Posterior vena cava (tissue), 2 donors: ENCODE measurements around the gene SCLY. TPM values are rescaled to one million over a fixed set of nuclear protein-coding genes. Genes with fewer than 3 reads are reported as not detected.

Experiments used
- DNase-seq: peaks from one replicate; pipeline ENCODE4 v3.0.0-alpha.2; 2020; ENCODE audit warnings: low spot score
- intact Hi-C, 2 donors: fragments of 100-400 bp; cut with DNase I; formaldehyde crosslinking; loops; one replicate each; pipeline versions ENCODE4 v1.14.1 to v1.14.2; 2022 to 2023
- total RNA-seq, 2 donors: library from RNA; stranded (reverse); fragmentation: NEBNext Ultra II Directional; extraction: Animal tissue kit (Norgen Biotek cat#: 25700); gene quantifications; one replicate each; pipeline ENCODE4 v1.2.1, GENCODE V29; 2021
- donor health status: DM: yes; HTN: yes; CAD: no.
- donor health status: DM: yes; HTN: yes; CAD: no.

The SCLY gene
- total RNA-seq, 2 donors from 2014 or later = 8.6 to 11.5 TPM

DNA sequence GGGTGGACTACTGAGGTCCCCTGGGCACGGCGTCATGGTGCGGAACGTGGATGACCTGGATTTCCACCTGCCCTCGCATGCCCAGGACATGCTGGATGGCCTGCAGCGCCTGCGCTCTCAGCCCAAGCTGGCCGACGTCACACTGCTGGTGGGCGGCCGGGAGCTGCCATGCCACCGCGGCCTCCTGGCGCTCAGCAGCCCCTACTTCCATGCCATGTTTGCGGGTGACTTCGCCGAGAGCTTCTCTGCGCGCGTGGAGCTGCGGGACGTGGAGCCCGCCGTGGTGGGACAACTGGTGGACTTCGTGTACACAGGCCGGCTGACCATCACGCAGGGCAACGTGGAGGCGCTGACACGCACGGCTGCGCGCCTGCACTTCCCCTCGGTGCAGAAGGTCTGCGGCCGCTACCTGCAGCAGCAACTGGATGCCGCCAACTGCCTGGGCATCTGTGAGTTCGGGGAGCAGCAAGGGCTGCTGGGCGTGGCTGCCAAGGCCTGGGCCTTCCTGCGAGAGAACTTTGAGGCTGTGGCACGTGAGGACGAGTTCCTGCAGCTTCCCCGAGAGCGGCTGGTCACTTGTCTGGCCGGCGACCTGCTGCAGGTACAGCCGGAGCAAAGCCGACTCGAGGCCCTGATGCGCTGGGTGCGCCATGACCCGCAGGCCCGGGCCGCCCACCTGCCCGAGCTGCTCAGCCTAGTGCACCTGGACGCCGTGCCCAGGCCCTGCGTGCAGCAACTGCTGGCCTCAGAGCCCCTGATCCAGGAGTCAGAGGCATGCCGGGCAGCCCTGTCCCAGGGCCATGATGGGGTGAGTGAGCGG is 80.1 kb downstream of the SCLY start:
- no peak for DNase-seq
- intact Hi-C loops = no loop called here

DNA sequence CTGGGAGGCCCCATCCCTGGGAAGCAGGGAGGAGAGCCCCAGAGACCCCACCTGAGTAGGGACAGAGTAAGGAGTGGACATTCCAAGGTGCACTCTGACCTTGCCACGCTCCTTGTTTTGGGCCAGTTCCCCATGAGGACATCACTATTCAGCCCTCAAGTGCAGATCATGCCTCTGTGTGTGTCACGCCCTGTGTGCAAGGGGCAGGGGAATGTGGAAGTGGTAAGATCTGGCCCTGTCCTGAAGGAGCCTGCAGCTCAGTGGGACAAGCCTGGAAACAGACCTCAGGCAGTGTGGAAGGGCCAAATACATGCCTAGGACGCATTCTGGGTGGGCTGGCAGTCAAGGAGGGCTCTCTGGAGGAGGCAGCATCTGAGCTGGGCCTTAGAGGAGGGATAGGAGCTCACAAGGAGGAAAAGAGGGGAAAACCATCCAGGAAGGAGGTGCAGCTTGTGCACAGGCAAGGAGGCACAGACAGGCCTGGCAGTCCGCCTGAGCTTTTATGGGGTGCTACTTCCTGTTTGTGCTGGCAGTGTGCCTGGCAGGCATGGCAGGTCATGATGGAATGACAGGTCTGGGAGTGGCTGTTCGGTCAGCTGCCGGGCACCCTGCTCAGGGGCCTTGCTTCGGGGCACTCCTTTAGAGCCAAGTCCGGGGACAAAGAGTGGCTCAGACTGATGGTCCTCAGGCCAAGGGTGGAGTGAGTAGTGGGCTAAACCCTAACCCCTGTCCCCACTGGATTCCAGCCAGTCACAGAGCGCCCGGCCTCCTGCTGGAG is 80.9 kb downstream of the SCLY start:
- intact Hi-C loops = no loop called here
- no peak for DNase-seq

DNA sequence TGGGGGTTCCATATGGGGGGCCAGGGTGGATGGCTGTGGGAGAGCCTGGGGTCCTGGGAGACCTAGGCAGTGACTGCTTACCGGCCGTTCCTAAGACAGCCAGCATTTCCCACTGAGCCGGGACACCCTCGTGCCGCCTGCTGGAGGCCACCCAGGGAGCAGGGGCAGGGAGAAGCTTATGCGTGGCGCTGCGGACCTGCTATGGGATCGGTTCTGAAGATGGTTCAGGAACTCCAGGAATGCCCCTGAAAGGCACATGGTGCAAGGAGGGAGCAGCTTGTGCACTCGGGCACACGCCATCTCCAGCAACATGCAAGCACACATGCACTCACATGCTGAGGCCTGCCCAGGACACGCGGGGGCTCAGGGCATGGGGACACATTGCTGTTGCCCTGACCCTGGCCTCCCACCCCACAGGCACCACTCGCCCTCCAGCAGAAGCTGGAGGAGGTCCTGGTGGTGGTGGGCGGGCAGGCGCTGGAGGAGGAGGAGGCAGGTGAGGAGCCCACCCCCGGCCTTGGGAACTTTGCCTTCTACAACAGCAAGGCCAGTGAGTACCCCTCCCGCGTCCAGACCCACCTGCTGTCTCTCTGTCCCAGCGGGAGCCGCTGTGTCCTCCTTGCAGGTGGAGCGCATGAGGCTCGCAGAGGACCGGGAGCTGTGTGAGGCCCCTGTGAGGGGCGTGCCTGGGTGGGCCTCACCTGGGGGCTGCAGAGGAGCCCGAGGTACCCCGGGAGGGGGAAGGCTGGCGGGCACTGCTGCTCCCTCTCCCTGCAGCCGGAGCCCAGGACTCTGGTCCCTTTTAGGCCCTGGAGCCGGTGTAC is 81.8 kb downstream of the SCLY start:
- intact Hi-C loops = no loop called here
- DNase-seq = no peak

DNA sequence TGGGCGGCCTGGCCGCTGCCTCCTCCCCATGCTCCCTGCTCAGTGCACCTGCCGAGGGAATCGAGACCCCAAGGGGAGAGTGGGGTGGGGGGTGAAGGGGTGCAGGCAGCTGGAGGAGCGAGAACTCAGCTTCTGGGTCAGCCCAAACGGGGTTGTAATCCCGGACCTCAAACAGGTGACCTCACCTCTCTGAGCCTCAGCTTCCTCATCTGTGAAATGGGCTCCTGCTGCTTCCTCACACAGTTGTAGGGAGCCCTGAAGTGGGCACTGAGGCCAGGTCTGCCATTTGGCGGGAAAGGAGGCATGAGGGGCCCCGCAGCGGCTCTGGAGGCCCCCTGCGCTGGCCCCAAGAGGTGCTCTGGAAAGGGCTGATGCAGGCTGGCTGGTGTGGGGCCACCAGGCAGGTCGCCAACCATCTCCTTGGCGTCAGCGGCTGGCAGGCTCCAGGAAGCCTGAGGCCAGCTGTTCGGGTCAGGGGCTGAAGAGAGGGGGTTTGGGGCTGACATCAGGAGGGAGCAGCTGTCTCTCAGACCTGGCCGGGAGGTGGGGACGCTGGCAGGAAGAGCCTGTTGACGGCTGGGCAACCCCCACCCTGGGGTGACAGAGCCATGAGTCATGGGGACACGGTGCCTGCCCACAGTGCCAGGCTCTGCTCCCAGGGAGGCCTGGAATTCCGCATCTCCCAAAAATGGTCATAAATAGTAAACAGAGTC is 82.6 kb downstream of the SCLY start:
- intact Hi-C loops = no loop called here
- no peak for DNase-seq

DNA sequence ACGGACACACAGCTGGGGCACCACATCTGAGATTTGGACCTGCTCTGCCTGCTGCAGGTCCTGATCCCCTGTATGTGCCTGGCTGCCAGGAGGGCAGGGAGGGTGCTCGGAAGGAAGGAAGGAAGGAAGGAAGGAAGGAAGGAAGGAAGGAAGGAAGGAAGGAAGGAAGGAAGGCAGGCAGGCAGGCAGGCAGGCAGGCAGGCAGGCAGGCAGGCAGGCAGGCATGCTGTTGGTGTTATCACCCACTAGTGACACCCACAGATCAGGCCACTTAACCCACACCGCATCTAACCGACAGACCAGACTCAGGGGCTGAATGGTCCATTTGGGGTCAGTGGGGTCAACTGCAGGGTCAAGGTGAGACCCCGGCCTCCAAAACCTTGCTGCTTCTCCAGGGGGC is 83.5 kb downstream of the SCLY start:
- no peak for DNase-seq
- intact Hi-C loops = no loop called here

DNA sequence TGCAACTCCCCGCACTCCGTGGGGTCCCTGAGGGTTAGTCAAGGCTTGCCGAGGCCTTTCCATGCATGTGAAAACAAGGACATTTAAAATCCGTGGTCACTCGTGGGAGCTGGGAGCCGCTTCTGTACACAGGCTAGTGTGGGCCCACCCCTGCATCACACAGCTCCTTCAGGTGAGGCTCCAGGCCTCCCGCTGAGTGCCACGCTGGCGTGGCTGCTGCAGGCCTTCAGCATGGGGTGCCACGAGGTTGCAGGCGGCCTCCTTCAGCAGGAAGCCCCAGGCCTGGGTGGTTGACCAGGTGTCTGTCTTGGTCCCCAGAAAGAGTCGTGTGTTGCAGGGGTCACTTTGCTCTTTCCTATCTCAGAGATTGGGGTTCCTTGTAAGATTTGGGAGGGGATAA is 84.2 kb downstream of the SCLY start:
- intact Hi-C loops = no loop called here
- DNase-seq = no peak

DNA sequence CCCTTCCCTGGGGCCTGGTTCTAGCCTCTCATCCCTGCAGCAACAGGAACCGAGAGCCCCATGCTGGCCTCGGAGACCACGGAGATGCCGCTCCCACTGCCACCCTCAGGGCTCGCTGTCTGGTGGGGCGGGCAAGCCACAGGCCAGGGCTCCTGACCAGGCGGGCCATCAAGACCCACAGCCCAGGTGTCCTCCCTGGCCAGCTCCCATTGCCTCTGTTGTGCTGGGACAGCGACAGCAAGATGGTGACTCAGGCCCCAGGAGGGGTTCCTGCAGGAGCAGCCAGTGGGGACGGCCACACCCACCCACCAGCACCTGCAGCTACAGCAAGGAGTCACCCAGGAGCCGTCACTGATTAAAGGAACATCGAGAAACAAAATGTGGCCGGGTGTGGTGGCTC is 85.0 kb downstream of the SCLY start:
- DNase-seq = no peak
- intact Hi-C loops = no loop called here

DNA sequence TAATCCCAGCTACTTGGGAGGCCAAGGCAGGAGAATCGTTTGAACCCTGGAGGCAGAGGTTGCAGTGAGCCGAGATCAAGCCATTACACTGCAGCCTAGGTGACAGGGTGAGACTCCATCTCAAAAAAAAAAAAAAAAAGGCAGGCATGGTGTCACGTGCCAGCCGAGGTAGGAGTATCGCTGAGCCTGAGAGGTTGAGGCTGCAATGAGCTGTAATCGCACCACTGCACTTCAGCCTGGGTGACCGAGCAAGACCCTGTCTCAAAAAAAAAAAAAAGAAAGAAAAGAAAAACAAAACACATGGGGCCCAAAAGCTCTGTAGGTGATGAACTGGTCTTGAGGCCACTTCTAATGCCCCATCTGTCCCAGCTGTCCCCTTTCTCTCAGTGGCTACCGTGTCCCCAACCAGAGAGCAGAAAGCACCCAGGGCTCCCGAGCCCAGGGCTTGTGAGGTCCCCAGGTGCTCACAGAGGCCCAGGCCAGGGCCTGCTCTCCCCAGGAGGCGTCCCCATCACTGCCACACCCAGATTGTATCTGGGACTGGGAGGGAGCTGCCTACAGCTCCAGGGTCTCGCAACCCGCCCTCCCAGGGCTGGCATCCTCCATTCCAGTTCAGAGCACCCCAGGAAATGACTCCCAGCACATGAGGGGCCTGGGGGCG is 86.2 kb downstream of the SCLY start:
- DNase-seq = no peak
- intact Hi-C loops = no loop called here

DNA sequence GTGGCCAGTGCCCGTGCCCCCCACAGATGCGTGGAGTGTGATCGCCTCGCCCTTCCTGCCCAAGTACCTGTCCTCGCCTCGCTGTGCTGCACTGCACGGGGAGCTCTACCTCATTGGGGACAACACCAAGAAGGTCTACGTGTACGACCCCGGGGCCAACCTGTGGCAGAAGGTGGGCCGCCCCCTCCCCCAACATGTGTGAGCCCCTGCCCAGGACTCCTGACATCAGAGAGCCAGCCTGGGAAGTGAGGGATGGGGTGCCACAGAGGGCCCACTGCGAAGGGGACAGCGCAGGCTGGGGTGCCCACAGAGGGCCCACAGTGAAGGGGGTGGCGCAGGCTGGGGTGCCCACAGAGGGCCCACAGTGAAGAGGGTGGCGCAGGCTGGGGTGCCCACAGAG is 88.2 kb downstream of the SCLY start:
- intact Hi-C loops = no loop called here
- no peak for DNase-seq

Other genes with a start within 250 kb of the SCLY start
- gene RAMP1, start 201.4 kb upstream of the SCLY start, total RNA-seq = 100 to 1,000 TPM; 114 to 116 TPM
- 10 to 100 TPM; 49.5 to 49.9 TPM for gene UBE2F, start 94.0 kb upstream of the SCLY start, total RNA-seq
- 1 to 10 TPM in 1 of 2 donors, under 1 TPM in 1; 0.24 to 3.0 TPM for gene ESPNL, start 39.3 kb downstream of the SCLY start, total RNA-seq
- gene KLHL30, start 77.7 kb downstream of the SCLY start, total RNA-seq = 10 to 100 TPM in 1 of 2 donors, 1 to 10 TPM in 1; 9.6 to 10.7 TPM
- gene ERFE, start 98.0 kb downstream of the SCLY start, total RNA-seq = 1 to 10 TPM in 1 of 2 donors, under 1 TPM in 1; 0.79 to 2.3 TPM
- 10 to 100 TPM; 32.2 to 34.9 TPM for gene ILKAP, start 142.7 kb downstream of the SCLY start, total RNA-seq
- gene HES6, start 179.0 kb downstream of the SCLY start, total RNA-seq = 1 to 10 TPM; 2.3 to 6.9 TPM
- gene PER2, start 227.6 kb downstream of the SCLY start, total RNA-seq = 10 to 100 TPM; 10.1 to 16.8 TPM